ENCODE measurements around the gene BCS1L. TPM values are rescaled to one million over a fixed set of nuclear protein-coding genes. Genes with fewer than 3 reads are reported as not detected.

BCS1L gene
- total RNA-seq, 5 donors from 2014 or later (not counting 1 experiment from before 2014, with no cell fraction given): 31.4 to 71.1 (median 54.2) TPM

- Mint-ChIP-seq H3K27me3 (no peaks in the 10 kb centered on the region), H3K27ac (no peak overlapping the region), H3K9me3 (no peaks in the 10 kb centered on the region), H3K4me1 (peaks cover 0 to 6% (median 4%) of the 10 kb centered on the region in 3 donors), H3K4me3 (no peak overlapping the region), H3K36me3 (peaks cover 53% of the 10 kb centered on the region)
- H3K4me1 ChIP-seq (ENCODE audit: control insufficient read depth in 1 of 2, extremely low read depth in 1 of 2, insufficient read depth in 2 of 2, low read length in 2 of 2): no peaks in the 10 kb centered on the region
- no peaks in the 10 kb centered on the region for H3K9me3 ChIP-seq
- no peak overlapping the region for H3K27ac ChIP-seq (ENCODE audit: low read length)
- POLR2A ChIA-PET: no interaction called here
- H3K36me3 ChIP-seq (ENCODE audit: control insufficient read depth in 2 of 2, extremely low read depth in 1 of 2, insufficient read depth in 1 of 2, low read length in 1 of 2): peaks cover 32 to 84% of the 10 kb centered on the region in 2 donors
- DNase-seq (no peak), ATAC-seq (replicated peaks in 1 of 4) (no peak)
- no peak overlapping the region for H3K4me3 ChIP-seq (ENCODE audit: control insufficient read depth in 1 of 2, extremely low read depth in 1 of 2, low read length in 1 of 2)
- CTCF ChIA-PET: no interaction called here
- WGBS (ENCODE audit: insufficient coverage): 96% methylated on average over 16 of the region's 17 CpGs
- no peaks in the 10 kb centered on the region for H3K27me3 ChIP-seq (replicated peaks in 1 of 2; ENCODE audit: control insufficient read depth in 2 of 2, extremely low read depth in 1 of 2, insufficient read depth in 2 of 2, low read length in 1 of 2)
Observed at GRCh38 chr2:218642786-218643185, 16.7 kb upstream of the BCS1L start.

DNA sequence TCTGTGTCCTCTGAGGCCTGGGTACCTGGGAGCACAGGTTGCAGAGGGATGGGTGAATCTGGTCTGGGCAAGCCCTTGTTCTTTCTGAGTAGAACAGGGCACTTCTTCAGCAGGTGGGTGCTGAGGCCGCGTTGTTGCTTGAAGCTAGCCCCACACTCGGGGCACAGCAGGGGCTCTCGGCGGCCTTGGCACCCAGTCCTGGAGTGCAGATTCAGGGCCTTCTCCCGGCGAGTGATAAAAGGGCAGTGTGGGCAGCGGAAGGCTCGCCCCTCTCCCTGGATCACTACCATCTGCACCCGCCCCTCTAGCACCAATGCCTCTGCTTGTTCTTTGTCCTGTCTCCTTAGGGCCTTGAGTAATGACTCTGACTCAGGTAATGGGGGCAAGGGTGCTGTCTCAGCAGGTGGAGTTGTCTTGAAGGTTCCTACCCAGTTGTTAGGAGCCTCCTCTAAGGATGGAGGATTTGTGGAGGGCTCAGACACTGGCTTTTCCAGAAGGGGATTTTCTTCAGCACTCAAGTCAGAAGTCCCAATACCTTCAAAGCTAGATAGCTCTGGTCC is 15.7 kb upstream of the BCS1L start:
- H3K36me3 ChIP-seq (ENCODE audit: control insufficient read depth in 2 of 2, extremely low read depth in 1 of 2, insufficient read depth in 1 of 2, low read length in 1 of 2): peaks cover 23 to 84% of the 10 kb centered on the region in 2 donors
- peaks cover 55% of the 10 kb centered on the region for H3K36me3 Mint-ChIP-seq
- H3K27me3 ChIP-seq (replicated peaks in 1 of 2; ENCODE audit: control insufficient read depth in 2 of 2, extremely low read depth in 1 of 2, insufficient read depth in 2 of 2, low read length in 1 of 2): no peaks in the 10 kb centered on the region
- H3K9me3 ChIP-seq: no peaks in the 10 kb centered on the region
- DNase-seq: no peak
- H3K4me1 ChIP-seq (ENCODE audit: control insufficient read depth in 1 of 2, extremely low read depth in 1 of 2, insufficient read depth in 2 of 2, low read length in 2 of 2): peaks cover 0 to 7% of the 10 kb centered on the region in 2 experiments
- H3K27ac ChIP-seq (ENCODE audit: low read length): no peak overlapping the region
- H3K9me3 Mint-ChIP-seq: no peaks in the 10 kb centered on the region
- H3K27ac Mint-ChIP-seq: no peak overlapping the region
- ATAC-seq (replicated peaks in 1 of 4): no peak
- peaks cover 10 to 14% (median 13%) of the 10 kb centered on the region in 3 donors for H3K4me1 Mint-ChIP-seq
- ChIA-PET POLR2A (no interaction called here), CTCF (interaction anchor here in 1 of 2 donors (0.6 kb wide), 1 partner anchor 23 kb away, joined by 9 read pairs; no protein-coding TSS in a partner anchor)
- H3K27me3 Mint-ChIP-seq: no peaks in the 10 kb centered on the region
- H3K4me3 ChIP-seq (ENCODE audit: control insufficient read depth in 1 of 2, extremely low read depth in 1 of 2, low read length in 1 of 2): no peak overlapping the region
- 94% methylated on average over 7 of the region's 10 CpGs for WGBS (ENCODE audit: insufficient coverage)
- no peak overlapping the region for H3K4me3 Mint-ChIP-seq

- peaks cover 0 to 7% of the 10 kb centered on the region in 2 experiments for H3K4me1 ChIP-seq (ENCODE audit: control insufficient read depth in 1 of 2, extremely low read depth in 1 of 2, insufficient read depth in 2 of 2, low read length in 2 of 2)
- H3K9me3 ChIP-seq: no peaks in the 10 kb centered on the region
- Mint-ChIP-seq H3K27me3 (no peaks in the 10 kb centered on the region), H3K4me3 (no peak overlapping the region), H3K4me1 (peaks cover 10 to 14% (median 13%) of the 10 kb centered on the region in 3 donors), H3K36me3 (peaks cover 56% of the 10 kb centered on the region), H3K27ac (no peak overlapping the region), H3K9me3 (no peaks in the 10 kb centered on the region)
- DNase-seq: no peak
- ChIA-PET CTCF (interaction anchor here in 1 of 2 donors (0.5 kb wide), 2 partner anchors 13 to 116 kb away, joined by 3 to 5 read pairs; no protein-coding TSS in a partner anchor), POLR2A (no interaction called here)
- no peaks in the 10 kb centered on the region for H3K27me3 ChIP-seq (replicated peaks in 1 of 2; ENCODE audit: control insufficient read depth in 2 of 2, extremely low read depth in 1 of 2, insufficient read depth in 2 of 2, low read length in 1 of 2)
- no peak for ATAC-seq (replicated peaks in 1 of 4)
- H3K36me3 ChIP-seq (ENCODE audit: control insufficient read depth in 2 of 2, extremely low read depth in 1 of 2, insufficient read depth in 1 of 2, low read length in 1 of 2): peaks cover 26 to 84% of the 10 kb centered on the region in 2 donors
- no peak overlapping the region for H3K4me3 ChIP-seq (ENCODE audit: control insufficient read depth in 1 of 2, extremely low read depth in 1 of 2, low read length in 1 of 2)
- 100% methylated on average over 3 of the region's 11 CpGs for WGBS (ENCODE audit: insufficient coverage)
- H3K27ac ChIP-seq (ENCODE audit: low read length): no peak overlapping the region
Observed at GRCh38 chr2:218644721-218645120, 14.8 kb upstream of the BCS1L start.

DNA sequence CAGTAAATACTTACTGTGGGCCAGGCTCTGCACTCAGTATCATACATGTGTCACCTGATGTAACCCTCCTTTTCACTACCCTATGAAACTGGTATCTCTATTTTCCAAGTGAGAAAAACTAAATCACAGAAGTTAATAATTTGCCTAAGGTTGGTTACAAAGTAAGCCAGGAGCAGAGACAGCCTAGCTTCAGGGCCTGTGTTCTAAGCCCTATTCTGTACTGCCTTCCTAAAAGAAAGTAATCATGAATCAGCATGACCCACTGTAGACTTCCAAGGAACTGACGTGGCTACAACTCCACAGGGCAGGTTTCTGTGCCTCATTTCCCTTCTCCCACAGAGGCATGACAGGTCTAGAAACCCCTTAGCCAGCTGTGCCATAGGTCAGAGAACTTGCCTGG is 14.4 kb upstream of the BCS1L start:
- WGBS (ENCODE audit: insufficient coverage): no CpG with 5 or more reads among the region's 1 CpG
- CTCF ChIA-PET: interaction anchor here in 1 of 2 donors (0.5 kb wide), 1 partner anchor 13 kb away, joined by 3 read pairs; no protein-coding TSS in a partner anchor
- H3K36me3 Mint-ChIP-seq: peaks cover 56% of the 10 kb centered on the region

DNA sequence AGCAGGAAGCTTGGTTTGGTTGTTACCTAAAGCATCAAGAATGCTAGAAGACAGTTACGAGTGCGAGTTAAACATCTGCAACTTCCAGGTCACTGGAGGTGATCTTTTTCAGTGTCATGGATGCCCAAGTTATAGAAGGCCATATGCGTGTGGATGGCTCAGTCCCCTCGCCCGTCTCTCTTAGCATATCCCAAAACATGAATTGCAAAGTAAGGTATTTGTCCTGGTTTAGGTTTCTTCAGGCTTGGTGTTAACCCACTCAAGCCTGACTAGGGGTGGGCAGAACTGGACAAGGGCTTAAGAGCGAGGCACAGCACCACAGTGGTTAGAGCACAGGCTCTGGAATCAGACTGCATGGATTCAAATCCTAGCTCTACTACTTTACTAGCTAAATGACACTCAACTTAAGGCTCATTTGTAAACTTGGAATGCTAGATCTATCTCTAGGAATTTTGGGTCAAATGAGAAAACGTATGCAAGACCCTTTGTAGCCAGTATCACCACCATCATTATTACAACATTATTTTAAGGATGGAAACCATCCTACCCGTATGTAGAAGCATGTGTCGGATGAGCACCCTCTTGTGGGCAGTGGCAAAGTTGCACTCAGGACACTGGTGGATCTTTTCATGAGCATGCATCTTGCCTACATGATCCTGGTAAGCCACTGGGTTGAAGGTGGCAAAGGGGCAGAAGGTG is 11.2 kb upstream of the BCS1L start:
- H3K4me3 ChIP-seq (ENCODE audit: control insufficient read depth in 1 of 2, extremely low read depth in 1 of 2, low read length in 1 of 2): no peak overlapping the region
- DNase-seq (peak in 31 of 35 experiments; percentile 8 to 71 (median 40)), ATAC-seq (replicated peaks in 1 of 4) (peak; percentile 79 to 83 (median 81))
- ChIA-PET CTCF (interaction anchor here (0.6 to 1.4 kb wide), 7 partner anchors 9 to 418 kb away, joined by 3 to 8 read pairs (median 3); partner anchors contain the start of genes AAMP (in 1 of the 2), BCS1L (in 1 of the 2), PNKD (in 1 of the 2) and ZNF142 (in 1 of the 2)), POLR2A (interaction anchor here (0.6 to 0.7 kb wide), 2 partner anchors 19 to 64 kb away, joined by 3 to 4 read pairs; no protein-coding TSS in a partner anchor)
- H3K9me3 ChIP-seq: no peaks in the 10 kb centered on the region
- Mint-ChIP-seq H3K27ac (no peak overlapping the region), H3K36me3 (peaks cover 59% of the 10 kb centered on the region), H3K9me3 (no peaks in the 10 kb centered on the region), H3K4me1 (peaks cover 10 to 14% (median 13%) of the 10 kb centered on the region in 3 donors), H3K4me3 (no peak overlapping the region), H3K27me3 (no peaks in the 10 kb centered on the region)
- WGBS (ENCODE audit: insufficient coverage): 100% methylated on average over 2 of the region's 9 CpGs
- H3K36me3 ChIP-seq (ENCODE audit: control insufficient read depth in 2 of 2, extremely low read depth in 1 of 2, insufficient read depth in 1 of 2, low read length in 1 of 2): peaks cover 18 to 90% of the 10 kb centered on the region in 2 donors
- H3K4me1 ChIP-seq (ENCODE audit: control insufficient read depth in 1 of 2, extremely low read depth in 1 of 2, insufficient read depth in 2 of 2, low read length in 2 of 2): peaks cover 0 to 7% of the 10 kb centered on the region in 2 experiments
- H3K27me3 ChIP-seq (replicated peaks in 1 of 2; ENCODE audit: control insufficient read depth in 2 of 2, extremely low read depth in 1 of 2, insufficient read depth in 2 of 2, low read length in 1 of 2): no peaks in the 10 kb centered on the region
- no peak overlapping the region for H3K27ac ChIP-seq (ENCODE audit: low read length)

More for the DNA sequence above, 14.4 kb upstream of the BCS1L start:
- Histone ChIP-seq H3K27me3 (replicated peaks in 1 of 2; ENCODE audit: control insufficient read depth in 2 of 2, extremely low read depth in 1 of 2, insufficient read depth in 2 of 2, low read length in 1 of 2) (no peaks in the 10 kb centered on the region), H3K4me3 (ENCODE audit: control insufficient read depth in 1 of 2, extremely low read depth in 1 of 2, low read length in 1 of 2) (no peak overlapping the region), H3K36me3 (ENCODE audit: control insufficient read depth in 2 of 2, extremely low read depth in 1 of 2, insufficient read depth in 1 of 2, low read length in 1 of 2) (peaks cover 26 to 86% of the 10 kb centered on the region in 2 donors), H3K4me1 (ENCODE audit: control insufficient read depth in 1 of 2, extremely low read depth in 1 of 2, insufficient read depth in 2 of 2, low read length in 2 of 2) (peaks cover 0 to 7% of the 10 kb centered on the region in 2 experiments), H3K27ac (ENCODE audit: low read length) (no peak overlapping the region), H3K9me3 (no peaks in the 10 kb centered on the region)
- Mint-ChIP-seq H3K27ac (no peak overlapping the region), H3K27me3 (no peaks in the 10 kb centered on the region), H3K9me3 (no peaks in the 10 kb centered on the region), H3K4me3 (no peak overlapping the region), H3K4me1 (peaks cover 10 to 14% (median 13%) of the 10 kb centered on the region in 3 donors)
- POLR2A ChIA-PET: no interaction called here
- no peak for DNase-seq
- ATAC-seq (replicated peaks in 1 of 4): no peak

GRCh38 chr2:218648787-218649100 is 10.7 kb upstream of the BCS1L start:
- ChIA-PET POLR2A (no interaction called here), CTCF (interaction anchor here (0.6 to 1.4 kb wide), 6 partner anchors 9 to 378 kb away, joined by 3 to 8 read pairs (median 3); partner anchors contain the start of genes AAMP (in 1 of the 2), BCS1L (in 1 of the 2), PNKD (in 1 of the 2) and ZNF142 (in 1 of the 2))
- H3K27me3 Mint-ChIP-seq: no peaks in the 10 kb centered on the region
- H3K9me3 Mint-ChIP-seq: no peaks in the 10 kb centered on the region
- Histone ChIP-seq H3K4me3 (ENCODE audit: control insufficient read depth in 1 of 2, extremely low read depth in 1 of 2, low read length in 1 of 2) (no peak overlapping the region), H3K36me3 (ENCODE audit: control insufficient read depth in 2 of 2, extremely low read depth in 1 of 2, insufficient read depth in 1 of 2, low read length in 1 of 2) (peaks cover 19 to 89% of the 10 kb centered on the region in 2 donors), H3K27me3 (replicated peaks in 1 of 2; ENCODE audit: control insufficient read depth in 2 of 2, extremely low read depth in 1 of 2, insufficient read depth in 2 of 2, low read length in 1 of 2) (no peaks in the 10 kb centered on the region), H3K9me3 (no peaks in the 10 kb centered on the region), H3K27ac (ENCODE audit: low read length) (no peak overlapping the region), H3K4me1 (ENCODE audit: control insufficient read depth in 1 of 2, extremely low read depth in 1 of 2, insufficient read depth in 2 of 2, low read length in 2 of 2) (peaks cover 0 to 7% of the 10 kb centered on the region in 2 experiments)
- peaks cover 10 to 14% (median 13%) of the 10 kb centered on the region in 3 donors for H3K4me1 Mint-ChIP-seq
- peaks cover 58% of the 10 kb centered on the region for H3K36me3 Mint-ChIP-seq
- WGBS (ENCODE audit: insufficient coverage): 94% methylated on average over 10 of the region's 11 CpGs
- no peak overlapping the region for H3K27ac Mint-ChIP-seq
- DNase-seq (no peak), ATAC-seq (replicated peaks in 1 of 4) (peak in 2 of 4 experiments; percentile 19 to 25)
- no peak overlapping the region for H3K4me3 Mint-ChIP-seq

Measured in T-cell (primary cell).